Globus pallidus (tissue), 1 donor: ENCODE data around the gene EDA.

Source experiments
- DNase-seq: peaks from one replicate; pipeline ENCODE4 v3.0.0-alpha.2; 2015; ENCODE audit warnings: low spot score

The EDA gene

GRCh38 chrX:70066646-70067045 is 450.7 kb downstream of the EDA start:
- DNase-seq: no peak

- no peak for DNase-seq
These were observed 463.4 kb downstream of the EDA start for GRCh38 chrX:70079297-70079696.

- DNase-seq: no peak
These were observed 464.0 kb downstream of the EDA start for GRCh38 chrX:70079870-70080269.

- no peak for DNase-seq
These were observed 466.8 kb downstream of the EDA start for GRCh38 chrX:70082723-70083122.

- DNase-seq: no peak
These were observed 468.8 kb downstream of the EDA start for GRCh38 chrX:70084592-70085240.

- DNase-seq: no peak
These were observed 472.1 kb downstream of the EDA start for GRCh38 chrX:70087857-70088630.

GRCh38 chrX:70088751-70089150 is 472.8 kb downstream of the EDA start:
- no peak for DNase-seq
